Endothelial cell of umbilical vein (primary cell): ENCODE results near the gene NPIPB5. TPM values are rescaled to one million over a fixed set of nuclear protein-coding genes. Genes with fewer than 3 reads are reported as not detected.
"Not testable (repeated sequence)": the region's sequence is repeated elsewhere in the genome, so short reads cannot be mapped to it uniquely, and the experiment has no call there.

Source experiments
- BruUV-seq: library from RNA; stranded (reverse); fragments of 400-500 nt; replicated peaks from 2 replicates; lab custom pipeline; 2021; lab: Mats Ljungman, UMichigan
- CTCF ChIA-PET: fragments of 300-600, 350-600 bp; sonication (Branson Sonifier 250); formaldehyde crosslinking; loops from one replicate; lab custom pipeline; 2021; ENCODE audit warnings: antibody characterized with exemption, inconsistent platforms; lab: Charles Lee
- POLR2A ChIA-PET: fragments of 300-600, 350-600 bp; sonication (Branson Sonifier 250); formaldehyde crosslinking; loops from one replicate; lab custom pipeline; 2021; ENCODE audit warnings: antibody characterized with exemption, inconsistent platforms; lab: Charles Lee
- DNase-seq: peaks from one replicate; pipeline ENCODE4 v3.0.0-alpha.2; 2011; ENCODE audit warnings: low read depth, low spot score
- FAIRE-seq: peaks from 2 replicates; lab custom pipeline; 2011; peaks lifted over from hg19 to GRCh38; lab: Jason Lieb, UNC
- H2AFZ ChIP-seq: 2 replicates; pipeline ENCODE4 v1.6.0; 2012; ENCODE audit warnings: low read depth, low read length, control low read depth, inconsistent platforms
- H3K27ac ChIP-seq: 2 replicates; pipeline ENCODE4 v1.5.1; 2011; ENCODE audit warnings: low read depth, mild to moderate bottlenecking, control low read depth, low read length, moderate library complexity; ENCODE audit not compliant: insufficient read depth
- H3K27me3 ChIP-seq, 2 experiments: 2 replicates each; pipeline versions ENCODE4 v1.6.0 to v1.6.1; 2011; ENCODE audit warnings: low read length in 2 of 2, mixed read lengths in 1 of 2; ENCODE audit not compliant: control insufficient read depth in 2 of 2, insufficient read depth in 2 of 2
- H3K36me3 ChIP-seq, 2 experiments: 2 replicates in 1 of 2; 3 replicates in 1 of 2; pipeline ENCODE4 v1.5.1; 2011; ENCODE audit warnings: low read length in 2 of 2, mild to moderate bottlenecking in 1 of 2, moderate library complexity in 1 of 2; ENCODE audit not compliant: control insufficient read depth in 2 of 2, insufficient read depth in 2 of 2; ENCODE audit errors: extremely low read depth in 1 of 2
- H3K4me1 ChIP-seq: 3 replicates; pipeline ENCODE4 v1.5.1; 2011; ENCODE audit warnings: mild to moderate bottlenecking, low read length; ENCODE audit not compliant: control insufficient read depth, insufficient read depth; ENCODE audit errors: extremely low read depth
- H3K4me2 ChIP-seq: 2 replicates; pipeline ENCODE4 v1.6.1; 2011; ENCODE audit warnings: low read length, control low read depth, mixed read lengths; ENCODE audit not compliant: insufficient read depth
- H3K4me3 ChIP-seq, 3 experiments: fragments of 200-600 bp in 1 of 3; sonication (generic), shearing (Covaris generic) in 1 of 3; replicated peaks in 1 of 3; 2 replicates each; pipeline ENCODE4 v1.5.1; 2011 to 2016; ENCODE audit warnings: control low read depth in 3 of 3, low read length in 3 of 3, mild to moderate bottlenecking in 2 of 3, inconsistent platforms in 1 of 3, low read depth in 1 of 3, moderate library complexity in 1 of 3; ENCODE audit not compliant: insufficient read depth in 1 of 3
- H3K79me2 ChIP-seq: 2 replicates; pipeline ENCODE4 v1.6.0; 2012; ENCODE audit warnings: low read length, inconsistent platforms; ENCODE audit not compliant: control insufficient read depth, insufficient read depth
- H3K9ac ChIP-seq: replicated peaks from 2 replicates; pipeline ENCODE3; 2011; ENCODE audit warnings: low read length, control low read depth; ENCODE audit not compliant: insufficient read depth; ENCODE audit errors: extremely low read depth
- H3K9me1 ChIP-seq: replicated peaks from 3 replicates; pipeline ENCODE4 v1.6.0; 2011; ENCODE audit warnings: mild to moderate bottlenecking, low read length; ENCODE audit not compliant: control insufficient read depth, insufficient read depth; ENCODE audit errors: extremely low read depth
- H3K9me3 ChIP-seq: replicated peaks from 2 replicates; pipeline ENCODE4 v1.5.1; 2012; ENCODE audit warnings: low read length, inconsistent platforms; ENCODE audit not compliant: control insufficient read depth, insufficient read depth
- H4K20me1 ChIP-seq: replicated peaks from 2 replicates; pipeline ENCODE3; 2011; ENCODE audit warnings: mild to moderate bottlenecking, low read length; ENCODE audit not compliant: control insufficient read depth, insufficient read depth; ENCODE audit errors: extremely low read depth
- dilution Hi-C: fragments of 300-500 bp; cut with MboI; formaldehyde crosslinking; loops from one replicate; pipeline ENCODE4 v1.15.0; 2019; ENCODE audit warnings: low sequenced_read_pairs; ENCODE audit not compliant: extremely low pct_ligation_motif_present
- intact Hi-C: fragments of 100-400 bp; cut with micrococcal nuclease; formaldehyde crosslinking; loops from one replicate; pipeline ENCODE4 v1.10.0; 2022
- polyA plus RNA-seq, 4 experiments: library from polyadenylated mRNA; depleted of rRNA in 3 of 4; stranded (reverse) in 3 of 4; unstranded in 1 of 4; fragments of >200 nt; gene quantifications; 2 replicates each; pipeline versions ENCODE4 v1.2.1 to v1.2.3, GENCODE V29; 2011 to 2012; ENCODE audit warnings: missing spikeins in 1 of 4
- small RNA-seq: library from RNA; depleted of rRNA; stranded (forward); fragments of <200 nt; gene quantifications from one replicate; pipeline ENCODE3, GENCODE V24; 2012; ENCODE audit warnings: low replicate concordance, low read depth; ENCODE audit not compliant: insufficient read depth, insufficient read length
- total RNA-seq: library from RNA; stranded (reverse); gene quantifications from 2 replicates; pipeline ENCODE4 v1.2.3, GENCODE V29; 2021

The NPIPB5 gene
- total and polyA plus RNA-seq, 2 donors (not counting 3 experiments of a cell fraction or from before 2014, with no cell fraction given): 113 to 325 TPM

GRCh38 chr16:22551651-22552050, 41.0 kb downstream of the NPIPB5 start:
- H3K4me1 ChIP-seq, BruUV-seq, H3K9ac ChIP-seq, FAIRE-seq, H3K36me3 ChIP-seq, H2AFZ ChIP-seq, H3K27ac ChIP-seq, H4K20me1 ChIP-seq, H3K9me3 ChIP-seq, intact Hi-C loops, DNase-seq, H3K27me3 ChIP-seq, dilution Hi-C loops, POLR2A ChIA-PET, H3K79me2 ChIP-seq, H3K4me3 ChIP-seq, CTCF ChIA-PET, H3K4me2 ChIP-seq, H3K9me1 ChIP-seq: not testable (repeated sequence)

- dilution Hi-C loops, H3K9me3 ChIP-seq, H3K4me3 ChIP-seq, intact Hi-C loops, H2AFZ ChIP-seq, DNase-seq, H3K79me2 ChIP-seq, BruUV-seq, CTCF ChIA-PET, H3K9me1 ChIP-seq, H3K4me2 ChIP-seq, POLR2A ChIA-PET, H3K27ac ChIP-seq, H3K27me3 ChIP-seq, H3K36me3 ChIP-seq, H3K9ac ChIP-seq, H4K20me1 ChIP-seq, H3K4me1 ChIP-seq: not testable (repeated sequence)
- peak; percentile 35 for FAIRE-seq
Measured at GRCh38 chr16:22556759-22557158, 46.1 kb downstream of the NPIPB5 start.

Small RNA genes within 50 kb of the gene (small RNA-seq; reads per million reads assigned to genes)
- not detected for gene AC106788.1

Other genes with a start within 250 kb of the NPIPB5 start
- 42.8 and 48.3 TPM in 2 replicates for gene POLR3E, start 213.5 kb upstream of the NPIPB5 start, total RNA-seq
- gene POLR3E, start 213.5 kb upstream of the NPIPB5 start, polyA plus RNA-seq: 55.5 and 62.2 TPM in 2 replicates
- gene CDR2, start 136.3 kb upstream of the NPIPB5 start, total RNA-seq: 58.9 and 61.9 TPM in 2 replicates
- gene CDR2, start 136.3 kb upstream of the NPIPB5 start, polyA plus RNA-seq: 29.7 and 35.3 TPM in 2 replicates